ENCODE results near the gene PRIMPOL.
A peak's percentile ranks its signal among the peaks of the same experiment; 100 is the strongest.
"Not testable (repeated sequence)": the region's sequence is repeated elsewhere in the genome, so short reads cannot be mapped to it uniquely, and the experiment has no call there.

PRIMPOL gene

GRCh38 chr4:184641022-184641421 is 8.5 kb upstream of the PRIMPOL start:
- DNase-seq (ENCODE audit: low spot score), result no peak

GRCh38 chr4:184641451-184641850 is 8.1 kb upstream of the PRIMPOL start:
- DNase-seq (ENCODE audit: low spot score), result no peak

- no peak for DNase-seq (ENCODE audit: low spot score)
Observed at GRCh38 chr4:184643731-184644130, 5.8 kb upstream of the PRIMPOL start.

- no peak for DNase-seq (ENCODE audit: low spot score)
Observed at GRCh38 chr4:184644553-184645307, 4.8 kb upstream of the PRIMPOL start.

- peak; percentile 47 for DNase-seq (ENCODE audit: low spot score)
Observed at GRCh38 chr4:184645904-184646610, 3.5 kb upstream of the PRIMPOL start.

GRCh38 chr4:184647266-184648053 is 2.1 kb upstream of the PRIMPOL start:
- no peak for DNase-seq (ENCODE audit: low spot score)

GRCh38 chr4:184648054-184648312 is 1.6 kb upstream of the PRIMPOL start:
- no peak for DNase-seq (ENCODE audit: low spot score)

GRCh38 chr4:184648313-184649025 is 1.1 kb upstream of the PRIMPOL start:
- peak; percentile 66 for DNase-seq (ENCODE audit: low spot score)

GRCh38 chr4:184649971-184650855 is 675 bp downstream of the PRIMPOL start:
- peak; percentile 55 for DNase-seq (ENCODE audit: low spot score)

- no peak for DNase-seq (ENCODE audit: low spot score)
Observed at GRCh38 chr4:184651899-184652298, 2.4 kb downstream of the PRIMPOL start.

GRCh38 chr4:184652681-184653080 is 3.1 kb downstream of the PRIMPOL start:
- not testable (repeated sequence) for DNase-seq (ENCODE audit: low spot score)

GRCh38 chr4:184653650-184654049 is 4.1 kb downstream of the PRIMPOL start:
- no peak for DNase-seq (ENCODE audit: low spot score)

GRCh38 chr4:184655889-184656869 is 6.6 kb downstream of the PRIMPOL start:
- DNase-seq (ENCODE audit: low spot score), result no peak

GRCh38 chr4:184657144-184657543 is 7.6 kb downstream of the PRIMPOL start:
- no peak for DNase-seq (ENCODE audit: low spot score)

GRCh38 chr4:184657820-184658219 is 8.3 kb downstream of the PRIMPOL start:
- DNase-seq (ENCODE audit: low spot score), result not testable (repeated sequence)

GRCh38 chr4:184660978-184661377 is 11.4 kb downstream of the PRIMPOL start:
- no peak for DNase-seq (ENCODE audit: low spot score)

- no peak for DNase-seq (ENCODE audit: low spot score)
Observed at GRCh38 chr4:184662236-184662635, 12.7 kb downstream of the PRIMPOL start.

GRCh38 chr4:184664445-184665210 is 15.1 kb downstream of the PRIMPOL start:
- DNase-seq (ENCODE audit: low spot score), result no peak

- DNase-seq (ENCODE audit: low spot score), result no peak
Observed at GRCh38 chr4:184666670-184667069, 17.1 kb downstream of the PRIMPOL start.
